Activated CD8-positive, alpha-beta memory T cell treated with anti-CD3 and anti-CD28 coated beads, Interleukin-2, amount 10 ng/mL, durations not matched to agents 7 days and 5 days (primary cell): Measurements from ENCODE around the gene HPCA. TPM values are rescaled to one million over a fixed set of nuclear protein-coding genes. Genes with fewer than 3 reads are reported as not detected.

Experiments used
- ATAC-seq: fragments of 150-1000 bp; cut with Tn5 transposase; one replicate; pipeline ENCODE4 v1.10.0; 2021; ENCODE audit warnings: moderate library complexity
- CTCF ChIA-PET: fragments of 350-600 bp; sonication (Branson Sonifier 250); formaldehyde crosslinking; loops from one replicate; lab custom pipeline; 2021; ENCODE audit warnings: antibody characterized with exemption; lab: Charles Lee
- DNase-seq: peaks from one replicate; pipeline ENCODE4 v3.0.0-alpha.2; 2020
- H3K27ac Mint-ChIP-seq: one replicate; pipeline ENCODE4 v1.8.0; 2021; ENCODE audit warnings: mild to moderate bottlenecking, mixed read lengths
- H3K27me3 Mint-ChIP-seq: one replicate; pipeline ENCODE4 v1.8.0; 2021; ENCODE audit warnings: mixed read lengths
- H3K36me3 Mint-ChIP-seq: one replicate; pipeline ENCODE4 v1.8.0; 2021; ENCODE audit warnings: mild to moderate bottlenecking, mixed read lengths
- H3K4me1 Mint-ChIP-seq: one replicate; pipeline ENCODE4 v1.8.0; 2021; ENCODE audit warnings: mixed read lengths
- H3K4me3 Mint-ChIP-seq: one replicate; pipeline ENCODE4 v1.8.0; 2021; ENCODE audit warnings: mild to moderate bottlenecking, moderate library complexity, mixed read lengths
- H3K9me3 Mint-ChIP-seq: one replicate; pipeline ENCODE4 v1.8.0; 2022; ENCODE audit warnings: low read depth, mixed read lengths
- total RNA-seq, 2 experiments: library from RNA; stranded (reverse); gene quantifications; one replicate each; pipeline ENCODE4 v1.2.3, GENCODE V29; 2021

Gene HPCA
- total RNA-seq, 2 experiments from 2014 or later, result 0.35 TPM; not detected in 1

DNA sequence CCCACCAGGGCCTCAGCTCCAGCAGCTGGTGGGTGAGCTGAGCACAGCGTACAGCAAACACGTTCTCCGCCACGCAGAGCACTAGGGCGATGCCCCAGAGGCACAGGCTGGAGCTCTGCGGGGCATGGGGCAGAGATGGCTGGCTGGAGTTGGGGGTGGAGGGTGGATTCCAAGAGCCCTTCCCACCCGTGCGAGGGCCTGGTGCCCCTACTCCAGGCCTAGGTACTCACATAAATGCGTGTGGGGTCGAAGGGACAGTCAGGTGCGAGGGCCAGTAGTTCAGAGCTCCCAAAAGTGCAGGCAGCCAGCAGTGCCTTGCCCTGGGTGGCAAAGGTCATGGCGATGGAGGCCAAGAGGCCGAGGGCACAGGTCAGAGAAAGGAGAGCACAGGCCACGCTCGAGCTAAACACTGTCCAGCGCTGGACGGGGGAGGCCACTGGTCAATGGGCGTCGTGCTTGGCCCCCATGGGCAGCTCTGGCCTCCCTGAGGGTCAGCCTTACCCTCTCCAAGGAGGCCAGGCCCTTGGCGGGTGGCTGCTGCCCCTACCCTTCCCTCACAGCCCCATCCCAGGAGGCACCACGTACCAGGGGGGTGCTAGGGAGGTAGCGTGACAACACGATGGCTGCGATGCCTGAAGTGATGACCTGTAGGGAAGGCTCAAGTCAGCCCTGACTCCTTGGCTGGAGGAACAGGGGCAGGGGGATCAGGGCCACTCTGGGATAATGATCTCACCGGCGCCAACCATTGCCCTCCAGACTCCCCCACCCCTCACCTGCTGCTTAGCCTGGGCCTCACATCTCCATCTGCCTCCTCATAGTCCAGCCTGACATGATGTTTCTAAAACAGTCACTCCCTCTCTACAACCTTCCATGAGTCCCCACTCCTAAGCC, 9.3 kb downstream of the HPCA start:
- peaks cover under 1% of the 10 kb centered on the region for H3K4me1 Mint-ChIP-seq
- no peaks in the 10 kb centered on the region for H3K9me3 Mint-ChIP-seq
- no peaks in the 10 kb centered on the region for H3K36me3 Mint-ChIP-seq
- H3K27ac Mint-ChIP-seq, result no peak overlapping the region
- no peak overlapping the region for H3K4me3 Mint-ChIP-seq
- ATAC-seq (no peak), DNase-seq (no peak)
- CTCF ChIA-PET, result interaction anchor here (1.5 kb wide), 1 partner anchor 13 kb away, joined by 4 read pairs; no protein-coding TSS in a partner anchor
- peaks cover 65% of the 10 kb centered on the region for H3K27me3 Mint-ChIP-seq

- no peak overlapping the region for H3K27ac Mint-ChIP-seq
- peaks cover 60% of the 10 kb centered on the region for H3K27me3 Mint-ChIP-seq
- no peak for ATAC-seq
- no peaks in the 10 kb centered on the region for H3K36me3 Mint-ChIP-seq
- no peaks in the 10 kb centered on the region for H3K9me3 Mint-ChIP-seq
- no peak overlapping the region for H3K4me3 Mint-ChIP-seq
- CTCF ChIA-PET, result interaction anchor here (1.1 kb wide), 1 partner anchor 20 kb away, joined by 3 read pairs; no protein-coding TSS in a partner anchor
- DNase-seq, result no peak
- H3K4me1 Mint-ChIP-seq, result peaks cover 4% of the 10 kb centered on the region
These were observed 10.2 kb downstream of the HPCA start for GRCh38 chr1:32896451-32896850.

DNA sequence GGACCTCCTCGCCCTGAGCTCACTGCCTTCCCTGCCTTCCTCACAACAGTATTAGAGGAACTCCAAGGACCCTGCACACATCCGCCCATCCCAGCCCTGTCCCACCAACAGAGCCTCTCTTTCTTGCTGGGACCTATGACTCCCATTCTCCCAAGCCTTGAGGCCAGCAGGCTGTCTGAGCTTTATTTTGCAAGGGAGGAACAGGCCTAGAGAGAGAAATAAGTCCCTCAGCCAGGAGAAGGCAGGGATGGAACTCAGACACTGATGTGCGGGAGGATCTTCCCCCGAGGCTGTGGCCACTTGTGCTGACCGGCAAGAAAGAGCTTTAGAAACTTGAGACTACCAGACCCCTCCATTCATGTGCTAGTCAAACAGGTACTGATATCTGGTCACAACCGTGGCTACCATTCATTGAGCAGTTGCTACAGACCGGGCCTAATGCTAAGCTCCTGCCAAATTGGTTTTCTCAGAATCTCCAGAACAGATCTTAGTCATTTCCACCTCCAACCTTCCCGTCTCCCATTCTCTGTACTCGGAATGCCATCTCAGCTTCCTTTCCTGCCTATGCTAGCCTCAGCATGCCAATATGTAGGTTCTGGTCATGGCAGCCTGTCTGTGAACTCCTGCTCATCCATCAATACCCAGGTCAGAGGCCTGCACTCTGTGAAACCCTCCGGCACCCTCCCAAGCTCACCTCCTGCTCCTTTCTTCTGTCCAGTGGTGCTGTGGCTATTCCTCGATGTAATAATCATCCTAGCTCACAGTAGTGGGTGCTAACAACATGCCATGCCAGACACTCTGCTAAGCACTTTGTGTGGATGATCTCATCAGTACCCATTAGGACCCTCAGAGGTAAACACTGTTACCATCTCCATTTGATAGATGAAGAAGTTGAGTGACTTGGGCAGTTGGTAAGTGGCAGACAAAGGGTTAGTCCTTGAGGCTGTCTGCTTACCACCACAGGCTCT, 11.1 kb downstream of the HPCA start:
- Mint-ChIP-seq H3K9me3 (no peaks in the 10 kb centered on the region), H3K36me3 (no peaks in the 10 kb centered on the region), H3K27me3 (peaks cover 60% of the 10 kb centered on the region), H3K4me1 (peaks cover 8% of the 10 kb centered on the region), H3K27ac (no peak overlapping the region), H3K4me3 (no peak overlapping the region)
- CTCF ChIA-PET, result interaction anchor here (1.1 to 1.4 kb wide), 3 partner anchors 21 to 185 kb away, joined by 3 to 4 read pairs (median 3); no protein-coding TSS in a partner anchor
- DNase-seq (no peak), ATAC-seq (no peak)

DNA sequence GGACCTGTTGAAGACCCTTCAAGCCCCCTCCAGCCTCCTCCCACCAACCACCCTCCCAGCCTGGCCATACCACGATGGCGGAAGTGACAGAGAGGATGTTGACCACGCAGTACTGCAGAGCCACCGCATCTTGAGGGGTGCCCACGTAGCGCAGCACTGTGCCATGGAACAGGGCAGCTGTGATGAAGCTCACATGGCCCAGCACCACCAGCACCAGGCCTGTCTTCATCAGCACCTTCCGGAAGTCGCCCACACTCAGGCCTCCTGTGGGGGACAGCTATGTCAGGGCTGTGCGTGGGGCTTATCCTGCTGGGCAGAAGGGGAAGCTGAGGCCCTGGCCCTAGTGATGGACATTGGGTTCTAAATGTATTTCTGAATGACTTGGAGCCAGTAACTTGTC, 11.8 kb downstream of the HPCA start:
- peaks cover 61% of the 10 kb centered on the region for H3K27me3 Mint-ChIP-seq
- no peak overlapping the region for H3K4me3 Mint-ChIP-seq
- ATAC-seq (no peak), DNase-seq (no peak)
- H3K36me3 Mint-ChIP-seq, result no peaks in the 10 kb centered on the region
- H3K4me1 Mint-ChIP-seq, result peaks cover 8% of the 10 kb centered on the region
- no peaks in the 10 kb centered on the region for H3K9me3 Mint-ChIP-seq
- H3K27ac Mint-ChIP-seq, result no peak overlapping the region
- CTCF ChIA-PET, result interaction anchor here (1.3 to 1.4 kb wide), 2 partner anchors 127 to 186 kb away, joined by 3 to 4 read pairs; no protein-coding TSS in a partner anchor

DNA sequence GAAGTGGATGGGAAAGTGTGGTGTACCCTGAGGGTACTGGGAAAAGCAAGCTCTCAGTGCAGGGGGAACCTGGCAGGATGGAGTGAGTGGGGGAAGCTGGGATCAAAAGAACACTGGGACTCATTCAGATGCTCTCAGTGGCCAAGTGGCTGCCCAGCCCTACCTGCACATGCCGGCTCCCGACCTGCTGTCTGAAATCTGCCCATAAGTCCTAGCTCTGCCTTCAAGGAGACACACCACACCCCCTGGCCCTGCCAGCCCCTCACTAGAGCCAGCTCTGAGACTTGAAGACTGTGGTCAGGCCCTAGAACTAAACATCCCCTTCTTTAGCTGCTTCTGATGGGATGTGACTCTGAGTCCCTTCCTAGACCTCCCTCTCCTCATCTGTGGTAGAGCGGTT, 12.7 kb downstream of the HPCA start:
- Mint-ChIP-seq H3K9me3 (no peaks in the 10 kb centered on the region), H3K4me3 (no peak overlapping the region), H3K27me3 (peaks cover 62% of the 10 kb centered on the region), H3K36me3 (no peaks in the 10 kb centered on the region), H3K4me1 (peaks cover 8% of the 10 kb centered on the region), H3K27ac (no peak overlapping the region)
- ATAC-seq (no peak), DNase-seq (no peak)
- CTCF ChIA-PET, result interaction anchor here (0.7 kb wide), 1 partner anchor 38 kb away, joined by 3 read pairs; no protein-coding TSS in a partner anchor

GRCh38 chr1:32899586-32900296, 13.4 kb downstream of the HPCA start:
- H3K9me3 Mint-ChIP-seq, result no peaks in the 10 kb centered on the region
- H3K4me3 Mint-ChIP-seq, result no peak overlapping the region
- peaks cover 67% of the 10 kb centered on the region for H3K27me3 Mint-ChIP-seq
- H3K36me3 Mint-ChIP-seq, result no peaks in the 10 kb centered on the region
- ATAC-seq (no peak), DNase-seq (no peak)
- CTCF ChIA-PET, result interaction anchor here (0.7 kb wide), 1 partner anchor 38 kb away, joined by 3 read pairs; no protein-coding TSS in a partner anchor
- H3K27ac Mint-ChIP-seq, result no peak overlapping the region
- H3K4me1 Mint-ChIP-seq, result peaks cover 8% of the 10 kb centered on the region

- Mint-ChIP-seq H3K4me3 (peak overlapping the region; percentile 12), H3K4me1 (peaks cover 8% of the 10 kb centered on the region), H3K36me3 (no peaks in the 10 kb centered on the region), H3K27ac (no peak overlapping the region), H3K9me3 (no peaks in the 10 kb centered on the region), H3K27me3 (peaks cover 70% of the 10 kb centered on the region)
- ATAC-seq (no peak), DNase-seq (no peak)
- CTCF ChIA-PET, result no interaction called here
These were observed 14.2 kb downstream of the HPCA start for GRCh38 chr1:32900371-32900955.

GRCh38 chr1:32900956-32901822, 14.9 kb downstream of the HPCA start, which contains the start of gene TMEM54:
Gene TMEM54, minus strand, starts transcription at chr1:32901389. Its CDS starts 151 bp downstream, at chr1:32901238.
- Mint-ChIP-seq H3K36me3 (no peaks in the 10 kb centered on the region), H3K9me3 (no peaks in the 10 kb centered on the region)

GRCh38 chr1:32901823-32902534, 15.7 kb downstream of the HPCA start:
- H3K9me3 Mint-ChIP-seq, result no peaks in the 10 kb centered on the region
- peak overlapping the region; percentile 39 for H3K4me3 Mint-ChIP-seq
- peaks cover 62% of the 10 kb centered on the region for H3K27me3 Mint-ChIP-seq
- H3K36me3 Mint-ChIP-seq, result no peaks in the 10 kb centered on the region
- DNase-seq (no peak), ATAC-seq (no peak)
- peaks cover 8% of the 10 kb centered on the region for H3K4me1 Mint-ChIP-seq
- no peak overlapping the region for H3K27ac Mint-ChIP-seq
- CTCF ChIA-PET, result interaction anchor here (0.6 kb wide), 1 partner anchor 176 kb away, joined by 3 read pairs; no protein-coding TSS in a partner anchor

More at GRCh38 chr1:32900956-32901822, 14.9 kb downstream of the HPCA start, which contains the start of gene TMEM54:
- DNase-seq (no peak), ATAC-seq (peak; percentile 64)
- H3K4me1 Mint-ChIP-seq, result peaks cover 8% of the 10 kb centered on the region
- H3K27ac Mint-ChIP-seq, result no peak within 1 kb of the TSS
- H3K4me3 Mint-ChIP-seq, result peak within 1 kb of the TSS; percentile 39
- CTCF ChIA-PET, result no interaction called here
- peaks cover 68% of the 10 kb centered on the region for H3K27me3 Mint-ChIP-seq

DNA sequence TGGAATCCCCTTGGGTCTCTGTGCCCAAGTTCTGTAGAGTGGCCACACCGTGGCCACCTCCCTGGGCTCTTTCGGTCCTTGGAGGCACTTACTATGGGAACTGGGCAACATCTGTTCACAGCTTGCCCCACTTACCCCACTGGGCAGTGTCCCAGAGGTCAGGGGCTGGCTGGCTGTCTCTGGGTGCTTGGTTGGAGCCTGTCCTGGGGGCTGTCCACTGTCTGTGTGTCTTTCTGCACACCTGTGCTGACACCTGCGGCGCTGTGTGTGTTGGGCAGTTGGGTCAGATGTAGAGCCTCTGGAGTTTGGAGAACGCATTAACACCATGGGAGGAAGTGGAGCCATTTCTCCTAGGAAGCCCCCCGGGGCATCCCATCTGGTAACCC, 16.2 kb downstream of the HPCA start:
- Mint-ChIP-seq H3K36me3 (no peaks in the 10 kb centered on the region), H3K27me3 (peaks cover 57% of the 10 kb centered on the region), H3K4me3 (no peak overlapping the region), H3K27ac (no peak overlapping the region), H3K4me1 (peaks cover 8% of the 10 kb centered on the region), H3K9me3 (no peaks in the 10 kb centered on the region)
- no peak for DNase-seq
- CTCF ChIA-PET, result interaction anchor here (0.6 kb wide), 1 partner anchor 176 kb away, joined by 3 read pairs; no protein-coding TSS in a partner anchor
- ATAC-seq, result no peak
